Measurements from ENCODE around the gene COQ8B.

DNA sequence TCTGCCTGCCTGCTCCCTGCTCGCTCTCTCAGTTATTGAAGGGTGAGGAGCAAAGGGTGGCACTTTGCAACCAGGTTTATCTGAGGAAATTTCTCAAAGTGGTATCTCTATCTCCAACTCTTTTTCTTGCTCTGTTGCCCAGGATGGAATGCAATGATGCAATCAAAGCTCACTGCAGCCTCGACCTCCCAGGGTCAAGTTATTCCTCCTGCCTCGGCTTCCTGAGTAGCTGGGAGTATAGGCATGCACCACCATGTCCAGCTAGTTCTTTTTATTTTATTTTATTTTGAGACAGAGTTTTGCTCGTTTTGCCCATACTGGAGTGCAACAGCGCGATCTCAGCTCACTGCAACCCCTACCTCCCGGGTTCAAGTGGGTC is 28.7 kb upstream of the COQ8B start:
- no peak for TF ChIP-seq CTCF (IDR thresholded peaks at IDR 0.05)
- no peak for TF ChIP-seq POLR2A (IDR thresholded peaks at IDR 0.05)
